Liver (tissue), 9 donors: ENCODE data around the gene C1QTNF1. TPM values are rescaled to one million over a fixed set of nuclear protein-coding genes. Genes with fewer than 3 reads are reported as not detected.

Experiments used
- DNase-seq: peaks from one replicate; pipeline ENCODE4 v3.0.0-alpha.2; 2017; ENCODE audit warnings: low spot score
- H3K27ac ChIP-seq, 2 donors: one replicate each; pipeline ENCODE4 v1.7.0; 2013; ENCODE audit warnings: inconsistent platforms in 2 of 2, low read length in 2 of 2, control low read depth in 1 of 2, low read depth in 1 of 2, mild to moderate bottlenecking in 1 of 2
- H3K27me3 ChIP-seq, 4 donors: one replicate each; pipeline versions ENCODE4 v1.6.1 to v1.7.0; 2013; ENCODE audit warnings: low read length in 3 of 4, inconsistent platforms in 1 of 4, mild to moderate bottlenecking in 1 of 4, moderate library complexity in 1 of 4; ENCODE audit not compliant: control insufficient read depth in 4 of 4, insufficient read depth in 4 of 4
- H3K36me3 ChIP-seq, 4 donors: one replicate each; pipeline versions ENCODE4 v1.6.1 to v1.7.0; 2013; ENCODE audit warnings: low read length in 3 of 4, mild to moderate bottlenecking in 3 of 4, low read depth in 1 of 4, moderate library complexity in 1 of 4; ENCODE audit not compliant: control insufficient read depth in 4 of 4, insufficient read depth in 3 of 4
- H3K4me1 ChIP-seq, 4 donors: one replicate each; pipeline versions ENCODE4 v1.6.1 to v1.7.0; 2013; ENCODE audit warnings: low read length in 3 of 4, mild to moderate bottlenecking in 3 of 4, moderate library complexity in 1 of 4; ENCODE audit not compliant: control insufficient read depth in 4 of 4, insufficient read depth in 4 of 4
- H3K4me3 ChIP-seq, 3 donors: one replicate each; pipeline versions ENCODE4 v1.6.1 to v1.7.0; 2013; ENCODE audit warnings: low read length in 3 of 3, control low read depth in 1 of 3, low read depth in 1 of 3, mild to moderate bottlenecking in 1 of 3
- H3K9ac ChIP-seq, 2 donors: one replicate each; pipeline ENCODE4 v1.7.0; 2013; ENCODE audit warnings: low read length in 2 of 2, mild to moderate bottlenecking in 2 of 2, moderate library complexity in 2 of 2, control low read depth in 1 of 2, low read depth in 1 of 2
- H3K9me3 ChIP-seq, 4 donors: one replicate each; pipeline versions ENCODE4 v1.6.1 to v1.7.0; 2013; ENCODE audit warnings: low read length in 3 of 4; ENCODE audit not compliant: control insufficient read depth in 4 of 4
- ATF3 ChIP-seq: IDR thresholded peaks from 2 replicates; pipeline ENCODE4 v1.6.1; 2016; ENCODE audit warnings: antibody characterized with exemption
- CTCF ChIP-seq: fragments of 150-350 bp; IDR thresholded peaks from 2 replicates; pipeline ENCODE4 v1.5.1; 2017; ENCODE audit warnings: improper control_type of control experiment, low read depth, low read length; ENCODE audit not compliant: missing input control
- EGR1 ChIP-seq, 2 donors: IDR thresholded peaks; 2 replicates each; pipeline ENCODE4 v1.6.1; 2016 to 2018; ENCODE audit warnings: antibody characterized with exemption in 2 of 2, low read depth in 2 of 2
- FOXA1 ChIP-seq: IDR thresholded peaks from 2 replicates; pipeline ENCODE4 v1.6.1; 2016; ENCODE audit warnings: antibody characterized with exemption
- FOXA2 ChIP-seq: IDR thresholded peaks from 2 replicates; pipeline ENCODE4 v1.6.1; 2016; ENCODE audit warnings: antibody characterized with exemption
- GABPA ChIP-seq, 2 donors: IDR thresholded peaks in 1 of 2; conservative IDR thresholded peaks in 1 of 2; 2 replicates each; pipeline ENCODE4 v1.6.1; 2016; ENCODE audit warnings: antibody characterized with exemption in 2 of 2, mild to moderate bottlenecking in 1 of 2, moderate library complexity in 1 of 2
- HNF4A ChIP-seq, 2 donors: conservative IDR thresholded peaks; 2 replicates each; pipeline ENCODE4 v1.6.1; 2016; ENCODE audit warnings: antibody characterized with exemption in 2 of 2, mild to moderate bottlenecking in 2 of 2
- HNF4G ChIP-seq: IDR thresholded peaks from 2 replicates; pipeline ENCODE4 v1.6.1; 2016; ENCODE audit warnings: antibody characterized with exemption
- JUND ChIP-seq, 2 donors: IDR thresholded peaks; 2 replicates each; pipeline ENCODE4 v1.6.1; 2016; ENCODE audit warnings: antibody characterized with exemption in 2 of 2
- MAX ChIP-seq: IDR thresholded peaks from 2 replicates; pipeline ENCODE4 v1.6.1; 2016; ENCODE audit warnings: antibody characterized with exemption
- NR2F2 ChIP-seq: IDR thresholded peaks from 2 replicates; pipeline ENCODE4 v1.6.1; 2016; ENCODE audit warnings: antibody characterized with exemption
- RAD21 ChIP-seq, 2 donors: IDR thresholded peaks; 2 replicates each; pipeline ENCODE4 v1.6.1; 2016; ENCODE audit warnings: antibody characterized with exemption in 2 of 2, mild to moderate bottlenecking in 2 of 2
- REST ChIP-seq: IDR thresholded peaks from 2 replicates; pipeline ENCODE4 v1.6.1; 2016; ENCODE audit warnings: antibody characterized with exemption, mild to moderate bottlenecking
- RXRA ChIP-seq, 2 donors: IDR thresholded peaks; 2 replicates each; pipeline ENCODE4 v1.6.1; 2017 to 2018; ENCODE audit warnings: antibody characterized with exemption in 2 of 2, mild to moderate bottlenecking in 1 of 2
- SP1 ChIP-seq: IDR thresholded peaks from 2 replicates; pipeline ENCODE4 v1.6.1; 2018; ENCODE audit warnings: antibody characterized with exemption, mild to moderate bottlenecking
- TAF1 ChIP-seq: conservative IDR thresholded peaks from 2 replicates; pipeline ENCODE4 v1.6.1; 2016; ENCODE audit warnings: antibody characterized with exemption, mild to moderate bottlenecking
- YY1 ChIP-seq: IDR thresholded peaks from 2 replicates; pipeline ENCODE4 v1.6.1; 2016; ENCODE audit warnings: antibody characterized with exemption, mild to moderate bottlenecking
- ZBTB33 ChIP-seq: IDR thresholded peaks from 2 replicates; pipeline ENCODE4 v1.6.1; 2016; ENCODE audit warnings: antibody characterized with exemption
- WGBS: extraction: QIAGEN DNeasy Blood & Tissue Kit; methylation state at CpG from one replicate; pipeline ENCODE4 v1.1.7; 2013; 5-methylcytosine and 5-hydroxymethylcytosine counted together
- polyA plus RNA-seq, 2 donors: library from polyadenylated mRNA; stranded (reverse) in 1 of 2; unstranded in 1 of 2; fragments of 200-250 nt in 1 of 2; fragments of >200 nt in 1 of 2; fragmentation: Nextera tagmentation in 1 of 2; extraction: Ambion mirVana in 1 of 2; gene quantifications; one replicate each; pipeline versions ENCODE4 v1.2.1 to v1.2.3, GENCODE V29; 2013 to 2015
- total RNA-seq, 2 donors: library from RNA; depleted of rRNA; stranded (reverse); fragments of >200 nt; gene quantifications; one replicate each; pipeline ENCODE4 v1.2.3, GENCODE V29; 2014
- donor health status: healthy.
- donor health status: healthy.
- donor health status: healthy.
- donor health status: healthy.
- donor health status: healthy.

The C1QTNF1 gene
- total and polyA plus RNA-seq, 4 donors, result 0.56 to 54.6 (median 16.1) TPM

GRCh38 chr17:79042421-79043190 is 18.6 kb downstream of the C1QTNF1 start:
- H3K36me3 ChIP-seq, result no peaks in the 10 kb centered on the region
- peaks cover 0 to 8% (median 1%) of the 10 kb centered on the region in 4 donors for H3K27me3 ChIP-seq
- TF ChIP-seq CTCF (peak; percentile 65), EGR1 (IDR thresholded peaks at IDR 0.05; ENCODE audit: low read depth in 2 of 2) (no peak), RAD21 (IDR thresholded peaks at IDR 0.05) (peak; percentile 46 to 68)
- no peak overlapping the region for H3K9ac ChIP-seq
- no peaks in the 10 kb centered on the region for H3K9me3 ChIP-seq
- H3K27ac ChIP-seq, result no peak overlapping the region
- 69% methylated on average over 13 of the region's 13 CpGs for WGBS
- H3K4me1 ChIP-seq, result no peaks in the 10 kb centered on the region
- DNase-seq, result peak; percentile 62
- H3K4me3 ChIP-seq, result no peak overlapping the region

GRCh38 chr17:79043191-79043930 is 19.4 kb downstream of the C1QTNF1 start:
- H3K27ac ChIP-seq, result no peak overlapping the region
- H3K4me1 ChIP-seq, result no peaks in the 10 kb centered on the region
- no peaks in the 10 kb centered on the region for H3K36me3 ChIP-seq
- no peak overlapping the region for H3K9ac ChIP-seq
- DNase-seq, result no peak
- H3K9me3 ChIP-seq, result no peaks in the 10 kb centered on the region
- no peak overlapping the region for H3K4me3 ChIP-seq
- 79% methylated on average over 10 of the region's 10 CpGs for WGBS
- TF ChIP-seq HNF4G (no peak), NR2F2 (no peak), MAX (no peak), FOXA2 (no peak), CTCF (no peak), RAD21 (IDR thresholded peaks at IDR 0.05) (no peak), ZBTB33 (no peak), RXRA (IDR thresholded peaks at IDR 0.05) (no peak), REST (no peak), ATF3 (no peak), HNF4A (conservative IDR thresholded peaks at IDR 0.05) (no peak), SP1 (no peak), GABPA (IDR thresholded peaks at IDR 0.05 in 1 of 2, conservative IDR thresholded peaks at IDR 0.05 in 1 of 2) (no peak), YY1 (no peak), JUND (IDR thresholded peaks at IDR 0.05) (no peak), TAF1 (no peak), EGR1 (IDR thresholded peaks at IDR 0.05; ENCODE audit: low read depth in 2 of 2) (no peak), FOXA1 (no peak)
- peaks cover 0 to 8% (median 1%) of the 10 kb centered on the region in 4 donors for H3K27me3 ChIP-seq
